ENCODE results near the gene PANK1. TPM values are rescaled to one million over a fixed set of nuclear protein-coding genes. Genes with fewer than 3 reads are reported as not detected.

PANK1 gene
- total and polyA plus RNA-seq, 2 donors (not counting 3 experiments of a cell fraction or from before 2014, with no cell fraction given): 2.0 to 6.3 TPM

- H3K9me3 ChIP-seq (replicated peaks; ENCODE audit: control insufficient read depth, insufficient read depth, low read length): no peaks in the 10 kb centered on the region
- H3K4me1 ChIP-seq (ENCODE audit: control insufficient read depth, extremely low read depth, insufficient read depth, low read length): peaks cover 12% of the 10 kb centered on the region
- POLR2A ChIA-PET: interaction anchor here (1.2 to 1.3 kb wide), 2 partner anchors 15 to 252 kb away, joined by 3 to 5 read pairs; partner anchors contain the start of gene IFIT1
- H3K27ac ChIP-seq (ENCODE audit: insufficient read depth, low read depth, low read length): peak overlapping the region; percentile 2
- H3K4me2 ChIP-seq (ENCODE audit: insufficient read depth, low read length): peak overlapping the region; percentile 87
- peaks cover 9% of the 10 kb centered on the region for H3K79me2 ChIP-seq (ENCODE audit: control insufficient read depth, insufficient read depth, low read length)
- H2AFZ ChIP-seq (ENCODE audit: low read depth, low read length): peak overlapping the region; percentile 58
- TF ChIP-seq, protein P1, sequence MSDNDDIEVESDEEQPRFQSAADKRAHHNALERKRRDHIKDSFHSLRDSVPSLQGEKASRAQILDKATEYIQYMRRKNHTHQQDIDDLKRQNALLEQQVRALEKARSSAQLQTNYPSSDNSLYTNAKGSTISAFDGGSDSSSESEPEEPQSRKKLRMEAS (IDR thresholded peaks at IDR 0.05; ENCODE audit: insufficient read depth, insufficient read length): no peak
- TF ChIP-seq GATA2 (IDR thresholded peaks at IDR 0.05; ENCODE audit: insufficient read depth, insufficient read length, low read depth, low read length) (no peak), POLR2A (IDR thresholded peaks at IDR 0.05; ENCODE audit: low read depth, low read length) (peak; percentile 70), POLR2AphosphoS5 (IDR thresholded peaks at IDR 0.05; ENCODE audit: insufficient read depth, low read depth, low read length) (peak; percentile 65)
- FAIRE-seq (no peak), DNase-seq (ENCODE audit: low read depth, low spot score) (peak; percentile 69)
- dilution Hi-C loops (cut with MboI; ENCODE audit: extremely low pct_ligation_motif_present, low sequenced_read_pairs): no loop called here
- no peaks in the 10 kb centered on the region for H3K9me1 ChIP-seq (replicated peaks; ENCODE audit: control insufficient read depth, extremely low read depth, insufficient read depth, low read length)
- peak overlapping the region; percentile 23 to 62 (median 61) for H3K4me3 ChIP-seq (replicated peaks in 1 of 3; ENCODE audit: insufficient read depth in 1 of 3, low read depth in 1 of 3, low read length in 3 of 3)
- H3K9ac ChIP-seq (replicated peaks; ENCODE audit: extremely low read depth, insufficient read depth, low read length): peak overlapping the region; percentile 51
- H3K36me3 ChIP-seq (ENCODE audit: control insufficient read depth in 2 of 2, extremely low read depth in 1 of 2, insufficient read depth in 2 of 2, low read length in 2 of 2): no peaks in the 10 kb centered on the region
- intact Hi-C loops (cut with micrococcal nuclease): loop anchor here (1.0 to 5.0 kb wide), 3 partner anchors 57 to 230 kb away; partner anchors contain the start of genes IFIT5 and KIF20B
- H4K20me1 ChIP-seq (replicated peaks; ENCODE audit: control insufficient read depth, extremely low read depth, insufficient read depth, low read length): no peaks in the 10 kb centered on the region
- H3K27me3 ChIP-seq (ENCODE audit: control insufficient read depth in 2 of 2, insufficient read depth in 2 of 2, low read length in 2 of 2): no peaks in the 10 kb centered on the region
- CTCF ChIA-PET: interaction anchor here (1.9 kb wide), 1 partner anchor 57 kb away, joined by 8 read pairs; the partner anchor contains the start of gene KIF20B
- BruUV-seq (replicated peaks): no TSS peak
Measured at GRCh38 chr10:89644691-89644966, 413 bp downstream of the PANK1 start.

- no peaks in the 10 kb centered on the region for H3K36me3 ChIP-seq (ENCODE audit: control insufficient read depth in 2 of 2, extremely low read depth in 1 of 2, insufficient read depth in 2 of 2, low read length in 2 of 2)
- H3K27me3 ChIP-seq (ENCODE audit: control insufficient read depth in 2 of 2, insufficient read depth in 2 of 2, low read length in 2 of 2): no peaks in the 10 kb centered on the region
- ChIA-PET CTCF (interaction anchor here (1.0 to 1.9 kb wide), 6 partner anchors 10 to 89 kb away, joined by 3 to 8 read pairs (median 4); partner anchors contain the start of gene KIF20B), POLR2A (interaction anchor here (0.7 to 1.5 kb wide), 4 partner anchors 15 to 252 kb away, joined by 3 to 7 read pairs (median 5); partner anchors contain the start of genes IFIT1 and KIF20B)
- peak overlapping the region; percentile 23 to 62 (median 61) for H3K4me3 ChIP-seq (replicated peaks in 1 of 3; ENCODE audit: insufficient read depth in 1 of 3, low read depth in 1 of 3, low read length in 3 of 3)
- H3K79me2 ChIP-seq (ENCODE audit: control insufficient read depth, insufficient read depth, low read length): peaks cover 10% of the 10 kb centered on the region
- H3K4me1 ChIP-seq (ENCODE audit: control insufficient read depth, extremely low read depth, insufficient read depth, low read length): peaks cover 12% of the 10 kb centered on the region
- peak; percentile 93 for FAIRE-seq
- no peak for TF ChIP-seq JUN (IDR thresholded peaks at IDR 0.05; ENCODE audit: borderline replicate concordance, insufficient read depth, insufficient read length, low read depth)
- TF ChIP-seq, protein P1 (IDR thresholded peaks at IDR 0.05; ENCODE audit: insufficient read depth, insufficient read length): peak; percentile 46
- TF ChIP-seq POLR2AphosphoS5 (IDR thresholded peaks at IDR 0.05; ENCODE audit: insufficient read depth, low read depth, low read length): peak; percentile 55
- TF ChIP-seq MYC (IDR thresholded peaks at IDR 0.05; ENCODE audit: low read depth, low read length): no peak
- TF ChIP-seq EZH2 (IDR thresholded peaks at IDR 0.05; ENCODE audit: borderline replicate concordance, low read depth, low read length, severe bottlenecking): no peak
- TF ChIP-seq GATA2 (IDR thresholded peaks at IDR 0.05; ENCODE audit: insufficient read depth, insufficient read length, low read depth, low read length): no peak
- TF ChIP-seq FOS (IDR thresholded peaks at IDR 0.05; ENCODE audit: borderline replicate concordance, insufficient read depth, low read length): no peak
- peak; percentile 75 for TF ChIP-seq POLR2A (IDR thresholded peaks at IDR 0.05; ENCODE audit: low read depth, low read length)
- TF ChIP-seq, protein P2, sequence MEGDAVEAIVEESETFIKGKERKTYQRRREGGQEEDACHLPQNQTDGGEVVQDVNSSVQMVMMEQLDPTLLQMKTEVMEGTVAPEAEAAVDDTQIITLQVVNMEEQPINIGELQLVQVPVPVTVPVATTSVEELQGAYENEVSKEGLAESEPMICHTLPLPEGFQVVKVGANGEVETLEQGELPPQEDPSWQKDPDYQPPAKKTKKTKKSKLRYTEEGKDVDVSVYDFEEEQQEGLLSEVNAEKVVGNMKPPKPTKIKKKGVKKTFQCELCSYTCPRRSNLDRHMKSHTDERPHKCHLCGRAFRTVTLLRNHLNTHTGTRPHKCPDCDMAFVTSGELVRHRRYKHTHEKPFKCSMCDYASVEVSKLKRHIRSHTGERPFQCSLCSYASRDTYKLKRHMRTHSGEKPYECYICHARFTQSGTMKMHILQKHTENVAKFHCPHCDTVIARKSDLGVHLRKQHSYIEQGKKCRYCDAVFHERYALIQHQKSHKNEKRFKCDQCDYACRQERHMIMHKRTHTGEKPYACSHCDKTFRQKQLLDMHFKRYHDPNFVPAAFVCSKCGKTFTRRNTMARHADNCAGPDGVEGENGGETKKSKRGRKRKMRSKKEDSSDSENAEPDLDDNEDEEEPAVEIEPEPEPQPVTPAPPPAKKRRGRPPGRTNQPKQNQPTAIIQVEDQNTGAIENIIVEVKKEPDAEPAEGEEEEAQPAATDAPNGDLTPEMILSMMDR (IDR thresholded peaks at IDR 0.05; ENCODE audit: extremely low read depth in 1 of 2, insufficient read depth in 1 of 2, low read depth in 1 of 2, low read length in 2 of 2): peak in 1 of 2 donors; percentile 6
- no peaks in the 10 kb centered on the region for H4K20me1 ChIP-seq (replicated peaks; ENCODE audit: control insufficient read depth, extremely low read depth, insufficient read depth, low read length)
- intact Hi-C loops (cut with micrococcal nuclease) (loop anchor here (1.0 to 5.0 kb wide), 3 partner anchors 57 to 229 kb away; partner anchors contain the start of genes IFIT5 and KIF20B), dilution Hi-C loops (cut with MboI; ENCODE audit: extremely low pct_ligation_motif_present, low sequenced_read_pairs) (no loop called here)
- H3K9me3 ChIP-seq (replicated peaks; ENCODE audit: control insufficient read depth, insufficient read depth, low read length): no peaks in the 10 kb centered on the region
- peak overlapping the region; percentile 58 for H2AFZ ChIP-seq (ENCODE audit: low read depth, low read length)
- H3K27ac ChIP-seq (ENCODE audit: insufficient read depth, low read depth, low read length): peak overlapping the region; percentile 2
- H3K9me1 ChIP-seq (replicated peaks; ENCODE audit: control insufficient read depth, extremely low read depth, insufficient read depth, low read length): no peaks in the 10 kb centered on the region
- H3K4me2 ChIP-seq (ENCODE audit: insufficient read depth, low read length): peak overlapping the region; percentile 87
- no TSS peak for BruUV-seq (replicated peaks)
- peak; percentile 92 for DNase-seq (ENCODE audit: low read depth, low spot score)
- peak overlapping the region; percentile 51 for H3K9ac ChIP-seq (replicated peaks; ENCODE audit: extremely low read depth, insufficient read depth, low read length)
Measured at GRCh38 chr10:89643812-89644690, 991 bp downstream of the PANK1 start.

All from endothelial cell of umbilical vein (primary cell).